Endothelial cell of umbilical vein (primary cell): ENCODE measurements around the gene C13orf46. TPM values are rescaled to one million over a fixed set of nuclear protein-coding genes. Genes with fewer than 3 reads are reported as not detected.

ENCODE experiments used
- BruUV-seq: library from RNA; stranded (reverse); fragments of 400-500 nt; replicated peaks from 2 replicates; lab custom pipeline; 2021; lab: Mats Ljungman, UMichigan
- CTCF ChIA-PET: fragments of 300-600, 350-600 bp; sonication (Branson Sonifier 250); formaldehyde crosslinking; loops from one replicate; lab custom pipeline; 2021; ENCODE audit warnings: antibody characterized with exemption, inconsistent platforms; lab: Charles Lee
- POLR2A ChIA-PET: fragments of 300-600, 350-600 bp; sonication (Branson Sonifier 250); formaldehyde crosslinking; loops from one replicate; lab custom pipeline; 2021; ENCODE audit warnings: antibody characterized with exemption, inconsistent platforms; lab: Charles Lee
- DNase-seq: peaks from one replicate; pipeline ENCODE4 v3.0.0-alpha.2; 2011; ENCODE audit warnings: low read depth, low spot score
- FAIRE-seq: peaks from 2 replicates; lab custom pipeline; 2011; peaks lifted over from hg19 to GRCh38; lab: Jason Lieb, UNC
- H2AFZ ChIP-seq: 2 replicates; pipeline ENCODE4 v1.6.0; 2012; ENCODE audit warnings: low read depth, low read length, control low read depth, inconsistent platforms
- H3K27ac ChIP-seq: 2 replicates; pipeline ENCODE4 v1.5.1; 2011; ENCODE audit warnings: low read depth, mild to moderate bottlenecking, control low read depth, low read length, moderate library complexity; ENCODE audit not compliant: insufficient read depth
- H3K27me3 ChIP-seq, 2 experiments: 2 replicates each; pipeline versions ENCODE4 v1.6.0 to v1.6.1; 2011; ENCODE audit warnings: low read length in 2 of 2, mixed read lengths in 1 of 2; ENCODE audit not compliant: control insufficient read depth in 2 of 2, insufficient read depth in 2 of 2
- H3K36me3 ChIP-seq, 2 experiments: 2 replicates in 1 of 2; 3 replicates in 1 of 2; pipeline ENCODE4 v1.5.1; 2011; ENCODE audit warnings: low read length in 2 of 2, mild to moderate bottlenecking in 1 of 2, moderate library complexity in 1 of 2; ENCODE audit not compliant: control insufficient read depth in 2 of 2, insufficient read depth in 2 of 2; ENCODE audit errors: extremely low read depth in 1 of 2
- H3K4me1 ChIP-seq: 3 replicates; pipeline ENCODE4 v1.5.1; 2011; ENCODE audit warnings: mild to moderate bottlenecking, low read length; ENCODE audit not compliant: control insufficient read depth, insufficient read depth; ENCODE audit errors: extremely low read depth
- H3K4me2 ChIP-seq: 2 replicates; pipeline ENCODE4 v1.6.1; 2011; ENCODE audit warnings: low read length, control low read depth, mixed read lengths; ENCODE audit not compliant: insufficient read depth
- H3K4me3 ChIP-seq, 3 experiments: fragments of 200-600 bp in 1 of 3; sonication (generic), shearing (Covaris generic) in 1 of 3; replicated peaks in 1 of 3; 2 replicates each; pipeline ENCODE4 v1.5.1; 2011 to 2016; ENCODE audit warnings: control low read depth in 3 of 3, low read length in 3 of 3, mild to moderate bottlenecking in 2 of 3, inconsistent platforms in 1 of 3, low read depth in 1 of 3, moderate library complexity in 1 of 3; ENCODE audit not compliant: insufficient read depth in 1 of 3
- H3K79me2 ChIP-seq: 2 replicates; pipeline ENCODE4 v1.6.0; 2012; ENCODE audit warnings: low read length, inconsistent platforms; ENCODE audit not compliant: control insufficient read depth, insufficient read depth
- H3K9ac ChIP-seq: replicated peaks from 2 replicates; pipeline ENCODE3; 2011; ENCODE audit warnings: low read length, control low read depth; ENCODE audit not compliant: insufficient read depth; ENCODE audit errors: extremely low read depth
- H3K9me1 ChIP-seq: replicated peaks from 3 replicates; pipeline ENCODE4 v1.6.0; 2011; ENCODE audit warnings: mild to moderate bottlenecking, low read length; ENCODE audit not compliant: control insufficient read depth, insufficient read depth; ENCODE audit errors: extremely low read depth
- H3K9me3 ChIP-seq: replicated peaks from 2 replicates; pipeline ENCODE4 v1.5.1; 2012; ENCODE audit warnings: low read length, inconsistent platforms; ENCODE audit not compliant: control insufficient read depth, insufficient read depth
- H4K20me1 ChIP-seq: replicated peaks from 2 replicates; pipeline ENCODE3; 2011; ENCODE audit warnings: mild to moderate bottlenecking, low read length; ENCODE audit not compliant: control insufficient read depth, insufficient read depth; ENCODE audit errors: extremely low read depth
- CTCF ChIP-seq, 2 donors: IDR thresholded peaks; 1 replicate in 1 of 2; 2 replicates in 1 of 2; pipeline ENCODE4 v1.5.1; 2011; ENCODE audit warnings: low read length in 2 of 2, mild to moderate bottlenecking in 2 of 2, moderate library complexity in 2 of 2, control low read depth in 1 of 2, inconsistent platforms in 1 of 2, low read depth in 1 of 2; ENCODE audit not compliant: insufficient read depth in 1 of 2; ENCODE audit errors: extremely low read depth in 1 of 2
- EZH2 ChIP-seq: IDR thresholded peaks from 2 replicates; pipeline ENCODE4 v1.6.1; 2012; ENCODE audit warnings: borderline replicate concordance, low read depth, mild to moderate bottlenecking, moderate library complexity, low read length, inconsistent platforms; ENCODE audit not compliant: severe bottlenecking
- FOS ChIP-seq: IDR thresholded peaks from 2 replicates; pipeline ENCODE4 v1.6.1; 2011; ENCODE audit warnings: mild to moderate bottlenecking, low read length, moderate library complexity, borderline replicate concordance; ENCODE audit not compliant: insufficient read depth
- GATA2 ChIP-seq: IDR thresholded peaks from 2 replicates; pipeline ENCODE4 v1.7.0; 2011; ENCODE audit warnings: low read depth, mild to moderate bottlenecking, moderate library complexity, mixed read lengths, low read length; ENCODE audit not compliant: insufficient read length, insufficient read depth
- JUN ChIP-seq: IDR thresholded peaks from 2 replicates; pipeline ENCODE4 v1.6.1; 2011; ENCODE audit warnings: borderline replicate concordance, low read depth; ENCODE audit not compliant: insufficient read length, insufficient read depth
- MAX ChIP-seq: IDR thresholded peaks from 2 replicates; pipeline ENCODE4 v1.6.1; 2011; ENCODE audit not compliant: insufficient read depth, insufficient read length
- MYC ChIP-seq: IDR thresholded peaks from one replicate; pipeline ENCODE4 v1.6.1; 2011; ENCODE audit warnings: mild to moderate bottlenecking, low read depth, low read length
- POLR2A ChIP-seq: IDR thresholded peaks from 2 replicates; pipeline ENCODE4 v1.6.1; 2012; ENCODE audit warnings: low read depth, mild to moderate bottlenecking, control low read depth, low read length
- POLR2AphosphoS5 ChIP-seq: IDR thresholded peaks from 2 replicates; pipeline ENCODE4 v1.6.1; 2012; ENCODE audit warnings: low read depth, mild to moderate bottlenecking, control low read depth, low read length, moderate library complexity; ENCODE audit not compliant: insufficient read depth
- dilution Hi-C: fragments of 300-500 bp; cut with MboI; formaldehyde crosslinking; loops from one replicate; pipeline ENCODE4 v1.15.0; 2019; ENCODE audit warnings: low sequenced_read_pairs; ENCODE audit not compliant: extremely low pct_ligation_motif_present
- intact Hi-C: fragments of 100-400 bp; cut with micrococcal nuclease; formaldehyde crosslinking; loops from one replicate; pipeline ENCODE4 v1.10.0; 2022
- polyA plus RNA-seq, 4 experiments: library from polyadenylated mRNA; depleted of rRNA in 3 of 4; stranded (reverse) in 3 of 4; unstranded in 1 of 4; fragments of >200 nt; gene quantifications; 2 replicates each; pipeline versions ENCODE4 v1.2.1 to v1.2.3, GENCODE V29; 2011 to 2012; ENCODE audit warnings: missing spikeins in 1 of 4
- total RNA-seq: library from RNA; stranded (reverse); gene quantifications from 2 replicates; pipeline ENCODE4 v1.2.3, GENCODE V29; 2021

Gene C13orf46
- total and polyA plus RNA-seq, 2 donors (not counting 3 experiments of a cell fraction or from before 2014, with no cell fraction given): 1.3 to 1.7 TPM

DNA sequence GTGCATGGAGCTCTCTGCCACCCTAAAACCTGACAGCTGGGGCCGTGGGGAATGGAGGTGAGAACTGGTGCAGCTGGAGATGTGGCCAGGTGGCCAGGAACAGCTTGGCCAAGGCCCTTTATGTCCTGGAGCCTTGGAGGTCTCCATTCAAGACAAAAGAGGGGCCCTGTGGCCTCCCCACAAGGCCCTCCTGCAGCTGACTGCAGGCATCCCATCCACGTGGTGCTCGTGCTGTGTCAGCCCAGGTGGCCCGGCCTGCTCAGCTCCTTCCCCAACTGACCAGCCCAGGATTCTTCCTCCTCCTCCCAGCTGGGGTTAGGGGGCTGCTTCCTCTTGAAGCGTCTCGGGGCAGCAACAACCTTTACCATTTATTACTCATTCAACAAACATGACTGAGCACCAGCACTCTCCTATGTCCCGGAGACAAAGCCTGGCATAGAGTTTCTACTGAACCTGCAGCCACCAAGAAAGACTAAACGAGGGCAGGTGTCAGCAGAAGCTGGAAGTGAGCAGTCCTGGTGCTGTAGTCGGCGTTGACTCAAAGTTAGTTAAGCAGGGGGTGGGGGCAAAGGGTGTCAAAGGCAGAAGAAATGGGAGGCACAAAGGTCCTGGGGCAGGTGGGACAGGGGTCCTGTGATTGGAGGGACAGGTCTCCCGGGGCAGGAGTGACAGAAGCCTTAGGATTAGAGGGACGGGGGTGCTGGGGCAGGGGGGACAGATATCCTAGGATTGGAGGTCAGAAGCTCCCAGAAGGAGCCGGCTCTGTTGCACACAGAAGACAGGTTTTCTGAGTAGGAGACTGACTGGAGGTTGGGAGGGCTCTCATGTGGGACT lies 23.3 kb upstream of the C13orf46 start:
- Histone ChIP-seq H3K4me3 (no peak overlapping the region), H3K4me2 (no peak overlapping the region), H4K20me1 (no peaks in the 10 kb centered on the region), H3K4me1 (no peaks in the 10 kb centered on the region), H3K9me1 (no peaks in the 10 kb centered on the region), H3K36me3 (peaks cover 3 to 55% of the 10 kb centered on the region in 2 experiments), H3K27me3 (no peaks in the 10 kb centered on the region), H3K9ac (no peak overlapping the region), H3K9me3 (no peaks in the 10 kb centered on the region), H3K79me2 (no peaks in the 10 kb centered on the region), H2AFZ (no peak overlapping the region), H3K27ac (no peak overlapping the region)
- ChIA-PET CTCF (no interaction called here), POLR2A (no interaction called here)
- no TSS peak for BruUV-seq
- TF ChIP-seq POLR2AphosphoS5 (no peak), MAX (no peak), MYC (no peak), POLR2A (no peak), EZH2 (no peak), JUN (no peak), FOS (no peak), CTCF (IDR thresholded peaks at IDR 0.05; ENCODE audit: extremely low read depth in 1 of 2, insufficient read depth in 1 of 2, low read depth in 1 of 2, low read length in 2 of 2) (no peak), GATA2 (no peak)
- dilution Hi-C loops (no loop called here), intact Hi-C loops (no loop called here)
- FAIRE-seq (no peak), DNase-seq (no peak)
